ENCODE measurements around the gene NOL3.

NOL3 gene

DNA sequence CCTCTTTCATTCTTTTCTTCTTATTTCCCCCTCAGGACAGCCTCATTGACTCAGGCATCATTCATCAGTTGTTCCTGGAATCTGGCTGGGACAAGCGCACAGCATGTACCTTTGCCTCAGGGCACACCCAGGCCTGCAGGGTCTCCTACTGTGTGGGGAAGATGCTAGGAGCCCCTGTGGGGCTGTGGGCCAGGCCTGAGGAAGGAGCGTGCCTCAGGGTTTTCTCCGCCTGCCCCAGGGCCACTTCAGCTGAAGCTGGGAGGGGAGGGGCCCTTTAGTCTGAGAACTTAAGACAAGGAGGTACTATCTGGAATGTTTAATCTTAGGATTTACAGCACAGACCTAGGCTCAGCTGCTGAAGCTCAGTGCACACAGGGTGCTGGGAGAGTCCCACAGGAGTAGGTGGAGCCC is 36.5 kb downstream of the NOL3 start:
- DNase-seq (ENCODE audit: low read depth, low spot score): peak; percentile 89

DNA sequence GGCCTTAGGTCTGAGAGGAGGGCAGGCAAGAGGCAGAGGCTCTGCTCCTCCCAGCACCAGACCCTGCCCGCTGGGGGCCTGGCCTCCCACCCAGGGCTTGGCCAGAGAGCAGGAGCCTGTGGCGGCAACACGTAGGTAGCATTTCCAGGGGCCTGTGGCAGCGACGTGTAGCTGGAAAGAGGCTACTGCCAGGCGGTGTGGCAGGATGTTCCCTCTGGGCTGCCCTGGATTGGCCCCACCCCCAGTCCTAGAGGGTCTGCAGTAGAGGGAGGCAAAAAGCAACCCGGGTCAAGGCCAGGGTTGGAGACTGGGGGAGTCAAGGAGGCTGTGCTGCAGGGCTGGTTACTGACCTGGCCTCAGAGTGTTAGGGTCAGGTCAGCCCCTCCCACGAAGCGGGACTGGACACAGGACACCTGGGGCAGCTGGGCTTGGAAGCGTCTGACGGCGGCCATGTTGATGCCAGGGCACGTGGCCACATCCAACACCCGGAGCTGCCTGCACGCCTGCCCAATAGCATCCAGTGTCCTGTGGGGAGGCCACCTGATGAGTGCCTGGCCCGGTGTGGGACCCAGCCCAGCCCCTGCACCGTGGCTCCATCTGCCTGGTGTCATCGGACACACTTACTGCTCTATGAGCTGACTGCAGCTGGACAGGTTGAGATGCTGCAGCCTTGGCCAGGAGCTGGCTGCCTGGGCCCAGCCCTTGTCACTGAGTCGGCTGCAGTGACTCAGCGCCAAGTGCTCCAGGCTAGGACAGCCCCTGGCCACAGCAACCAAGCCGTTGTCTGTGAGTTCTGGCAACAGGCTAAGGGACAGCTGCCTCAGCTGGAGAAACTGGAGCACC is 37.1 kb downstream of the NOL3 start:
- peak; percentile 39 for DNase-seq (ENCODE audit: low read depth, low spot score)

DNA sequence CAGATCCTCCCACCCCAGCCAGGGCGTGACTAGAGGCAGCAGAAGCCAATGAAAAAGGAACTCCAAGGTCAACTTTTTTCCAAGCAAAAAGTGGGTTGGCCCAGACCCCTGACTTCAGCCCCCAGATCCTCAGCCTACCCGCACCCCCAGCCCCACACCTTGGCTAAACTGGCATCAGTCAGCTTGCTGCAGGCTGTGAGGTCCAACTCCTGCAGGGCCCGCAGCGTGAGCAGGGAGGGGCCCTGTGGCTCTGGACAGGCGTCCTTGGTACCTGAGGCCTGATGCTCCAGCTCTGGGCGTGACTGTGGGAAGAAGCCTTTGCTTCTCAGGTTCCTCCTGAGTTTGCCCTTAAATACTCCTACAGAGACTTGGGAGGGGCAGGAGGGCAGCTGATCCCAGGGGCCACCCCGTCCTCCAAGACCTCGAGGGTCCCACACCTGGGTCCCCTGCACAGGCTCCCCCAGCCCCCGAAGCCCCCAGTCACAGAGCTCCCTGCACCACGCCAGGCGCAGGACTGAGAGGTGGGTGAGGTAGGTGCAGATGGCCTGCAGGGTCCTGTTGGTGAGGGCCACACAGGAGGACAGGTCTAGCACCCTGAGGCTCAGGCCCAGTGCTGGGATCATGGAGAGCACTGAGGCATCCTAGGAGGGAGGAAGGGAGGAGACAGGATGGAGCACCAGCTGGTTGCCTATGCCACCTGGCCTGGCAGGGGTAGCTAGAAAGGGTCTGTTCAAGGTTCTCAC is 38.0 kb downstream of the NOL3 start:
- DNase-seq (ENCODE audit: low read depth, low spot score): no peak

DNA sequence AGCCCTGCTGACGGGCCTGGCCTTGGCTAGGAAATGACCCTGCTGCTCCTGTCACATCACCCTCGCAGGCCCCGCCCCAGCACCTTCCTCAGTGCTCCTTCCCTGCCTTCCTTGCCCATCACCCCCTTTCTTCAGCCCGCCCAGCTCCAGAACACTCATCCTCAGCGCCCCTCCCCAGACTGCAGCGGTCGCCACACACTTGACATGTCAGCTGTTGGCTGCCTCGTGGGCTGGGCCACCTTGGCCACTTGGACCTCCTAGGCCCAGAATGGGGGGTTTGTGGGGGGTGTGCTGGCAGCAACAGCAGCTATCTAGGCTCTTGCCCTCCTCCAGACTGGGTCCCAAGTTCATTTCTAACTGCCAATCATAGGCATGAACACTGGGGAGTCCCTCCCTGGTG is 39.2 kb downstream of the NOL3 start:
- no peak for DNase-seq (ENCODE audit: low read depth, low spot score)

DNA sequence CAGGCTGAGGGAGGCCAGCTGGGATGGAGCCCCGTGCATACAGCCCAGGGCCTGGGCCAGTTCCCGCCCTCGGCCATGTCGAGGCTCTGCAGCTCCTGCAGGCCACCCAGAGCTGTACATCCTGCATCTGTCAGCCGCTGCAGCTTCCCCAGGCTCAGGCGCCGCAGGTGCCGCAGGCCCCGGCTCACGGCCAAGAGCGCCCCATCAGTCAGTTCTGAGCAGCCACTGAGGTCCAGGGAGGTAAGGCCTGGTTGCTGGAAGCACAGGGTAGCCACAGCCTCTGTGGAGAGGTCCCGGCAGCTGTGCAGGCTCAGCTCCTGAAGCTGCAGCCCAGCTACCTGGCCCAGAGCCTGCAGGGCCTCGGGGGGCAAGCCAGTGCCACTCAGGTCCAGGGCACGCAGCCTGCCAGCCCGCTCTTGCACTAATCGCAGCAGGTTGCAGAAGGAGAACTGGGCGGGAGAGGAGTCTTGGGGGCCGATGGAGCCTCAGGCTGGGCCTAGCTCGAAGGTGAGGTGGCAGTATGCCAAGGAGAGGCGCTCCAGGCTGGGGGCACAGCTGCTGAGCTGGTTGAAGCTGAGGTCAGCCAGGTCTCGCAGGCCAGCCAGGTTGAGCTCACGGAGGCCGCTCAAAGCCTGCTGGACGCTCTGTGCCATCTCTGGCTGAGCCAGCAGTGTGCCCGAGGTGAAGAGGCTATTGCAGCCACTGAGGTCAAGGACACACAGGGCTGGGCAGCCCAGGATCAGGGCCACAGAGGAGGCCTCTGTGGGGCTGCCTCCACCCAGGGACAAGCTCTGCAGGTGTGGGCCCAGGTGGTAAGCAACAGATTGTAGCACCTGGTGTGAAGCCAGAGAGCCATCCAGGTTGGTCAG is 40.0 kb downstream of the NOL3 start:
- no peak for DNase-seq (ENCODE audit: low read depth, low spot score)

DNA sequence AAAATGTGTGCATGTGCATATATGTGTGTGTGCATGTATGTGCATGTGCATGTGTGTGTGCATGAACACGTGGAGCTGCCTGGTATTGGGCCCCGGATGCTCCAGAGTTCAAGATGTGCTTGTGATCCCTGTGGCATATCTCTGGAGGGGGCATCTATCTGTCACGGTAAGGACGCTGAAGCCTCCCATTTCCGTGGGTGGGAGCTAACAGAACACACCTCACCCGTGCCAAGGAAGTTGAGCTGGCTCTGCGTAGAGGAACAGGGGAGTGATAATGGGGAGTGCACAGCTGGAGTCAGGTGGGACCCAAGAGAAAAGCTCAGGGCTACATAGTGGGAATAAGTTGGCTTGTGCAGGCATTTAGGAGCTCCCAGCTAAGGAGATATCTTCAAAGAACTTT is 41.3 kb downstream of the NOL3 start:
- DNase-seq (ENCODE audit: low read depth, low spot score): no peak

DNA sequence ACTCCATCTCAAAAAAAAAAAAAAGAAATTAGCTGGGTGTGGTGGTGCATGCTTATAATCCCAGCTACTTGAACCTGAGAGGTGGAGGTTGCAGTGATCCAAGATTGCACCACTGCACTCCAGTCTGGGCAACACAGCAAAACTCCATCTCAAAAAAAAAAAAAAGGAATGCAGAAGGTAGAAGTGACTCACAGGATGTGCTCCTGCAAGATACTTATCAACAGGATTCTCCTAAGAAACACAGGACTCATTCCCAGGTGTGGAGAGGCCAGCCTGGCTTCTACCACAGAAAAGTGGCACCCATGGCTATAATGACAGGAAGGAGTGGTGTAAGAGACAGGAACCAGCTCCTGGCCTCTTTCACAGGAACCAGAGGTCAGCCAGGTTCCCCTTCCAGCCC is 42.4 kb downstream of the NOL3 start:
- DNase-seq (ENCODE audit: low read depth, low spot score): no peak

DNA sequence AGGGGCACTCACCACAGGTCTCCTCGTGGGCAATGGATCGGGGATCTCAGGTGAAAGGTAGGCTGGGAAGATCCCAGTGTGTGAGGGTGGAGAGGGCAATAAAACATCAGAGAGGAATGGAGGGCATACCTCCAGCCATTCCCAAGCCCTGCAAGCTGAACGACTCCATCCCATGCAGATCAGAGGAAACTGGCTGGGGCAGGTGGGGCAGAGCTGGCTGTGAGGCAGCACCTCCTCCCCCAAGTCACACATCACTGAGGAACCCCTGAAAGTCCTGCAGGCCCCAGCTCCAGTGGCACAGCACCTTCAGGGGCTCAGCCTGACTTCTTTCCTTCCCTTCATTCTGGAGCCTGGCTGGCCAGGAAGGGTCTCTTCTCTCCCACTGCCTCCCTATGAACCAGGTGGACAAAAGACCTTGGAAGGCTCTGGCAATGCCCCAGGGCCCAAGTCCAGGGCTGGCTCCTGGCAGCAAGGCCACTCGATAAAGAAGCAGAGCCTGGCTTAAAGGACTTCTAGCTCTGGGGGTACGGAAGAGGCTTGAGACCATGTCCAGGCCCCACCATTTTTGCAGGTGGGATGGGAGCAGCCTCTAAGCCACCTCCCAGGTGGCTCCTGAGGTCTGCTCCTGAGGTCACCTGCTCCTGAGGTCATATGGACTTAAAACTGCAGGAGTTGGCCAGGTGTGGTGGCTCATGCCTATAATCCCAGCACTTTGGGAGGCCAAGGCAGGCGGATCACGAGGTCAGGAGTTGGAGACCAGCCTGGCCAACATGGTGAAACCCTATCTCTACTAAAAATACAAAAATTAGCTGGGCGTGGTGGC is 43.1 kb downstream of the NOL3 start:
- DNase-seq (ENCODE audit: low read depth, low spot score): no peak

DNA sequence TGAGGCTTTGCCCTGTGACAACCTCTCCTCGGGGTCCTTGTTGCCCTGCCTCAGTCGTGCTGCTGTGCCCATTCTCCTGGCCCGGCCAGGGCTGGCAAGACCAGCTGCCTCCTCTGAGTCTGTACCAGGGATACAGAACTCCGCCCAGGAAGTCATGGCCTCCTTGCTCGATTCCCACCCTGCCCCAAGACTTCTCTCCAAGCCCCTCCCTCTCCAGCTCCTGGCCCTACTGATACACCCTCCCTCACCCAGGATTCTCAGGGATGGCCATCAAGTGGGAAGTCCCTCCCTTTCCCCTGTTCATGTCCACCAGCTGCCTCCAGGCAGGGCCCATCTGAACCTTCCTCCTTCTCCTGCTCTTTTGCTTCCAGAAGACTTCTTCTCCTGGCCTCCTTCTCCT is 45.4 kb downstream of the NOL3 start:
- no peak for DNase-seq (ENCODE audit: low read depth, low spot score)

DNA sequence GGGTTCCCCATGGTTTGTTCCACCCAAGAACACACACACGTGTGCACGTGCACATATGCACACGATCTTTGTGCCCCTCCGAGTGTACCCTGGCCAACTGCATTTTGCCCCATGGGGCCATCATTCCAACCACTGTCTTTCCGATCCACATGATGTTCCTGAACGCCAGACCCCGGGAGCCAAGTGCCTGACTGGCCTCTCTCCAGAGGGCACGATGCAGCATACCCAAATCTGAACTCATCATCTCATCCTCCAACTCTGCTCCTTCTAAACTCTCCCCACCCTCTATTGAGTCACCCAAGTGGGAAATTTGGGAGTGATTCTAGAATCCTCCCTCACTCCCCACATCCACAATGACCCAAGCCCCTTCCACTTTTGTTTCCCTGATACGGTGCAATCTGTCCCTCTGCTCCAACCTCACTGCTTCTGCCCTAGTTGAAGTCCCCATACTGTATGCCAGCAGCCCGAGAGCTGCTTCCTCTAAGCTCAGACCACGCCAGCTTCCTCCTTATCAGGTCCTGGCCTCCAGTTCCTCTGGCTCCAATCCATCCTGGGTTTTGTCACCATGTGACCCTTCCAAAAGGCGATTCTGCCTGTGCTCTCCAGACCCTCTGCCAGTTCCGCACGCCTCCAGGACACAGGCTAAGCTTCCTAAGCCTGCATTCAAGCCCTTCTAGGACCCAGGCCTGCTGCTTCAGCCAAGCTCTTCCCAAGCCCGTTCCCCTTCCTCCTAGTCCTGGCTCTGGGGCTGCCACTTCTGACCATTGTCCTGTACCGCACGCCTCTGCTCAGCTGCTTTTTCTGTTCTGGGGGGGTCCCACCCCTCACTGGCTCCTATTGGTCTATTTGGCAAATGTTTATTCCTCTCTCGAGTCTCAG is 46.5 kb downstream of the NOL3 start:
- DNase-seq (ENCODE audit: low read depth, low spot score): no peak

DNA sequence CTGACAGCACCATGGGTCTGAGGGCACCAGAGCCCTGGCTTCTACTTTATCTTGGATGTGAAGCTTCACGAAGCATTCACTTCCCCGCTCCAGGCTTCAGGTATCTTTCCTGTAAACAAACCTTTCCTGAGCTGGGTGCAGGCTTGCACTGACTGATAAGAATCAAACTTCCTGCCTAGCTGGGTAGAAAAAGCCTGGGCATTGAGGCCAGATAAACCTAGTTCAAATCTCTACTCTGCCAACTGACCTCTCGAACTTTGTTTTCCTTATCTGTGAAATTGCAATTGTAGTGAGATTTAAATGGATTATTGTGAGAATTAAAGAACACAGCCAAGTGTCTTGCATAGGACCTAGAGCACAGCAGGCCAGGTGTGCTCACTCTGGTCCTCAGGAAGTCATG is 53.7 kb downstream of the NOL3 start:
- DNase-seq (ENCODE audit: low read depth, low spot score): no peak
